Gastroesophageal sphincter (tissue), 3 donors: ENCODE measurements around the gene COLEC11.

ENCODE experiments used
- EP300 ChIP-seq: sonication (generic); formaldehyde crosslinking; IDR thresholded peaks from one replicate; pipeline ENCODE4 v1.6.1; 2017; ENCODE audit warnings: antibody characterized with exemption, mild to moderate bottlenecking
- TF ChIP-seq, protein P1 (sequence below), 4 experiments: fragments of 200-600 bp in 2 of 4; fragments of 450-650 bp in 2 of 4; sonication (generic) in 1 of 4; IDR thresholded peaks; one replicate each; pipeline ENCODE4 v1.5.1; 2017 to 2019; ENCODE audit warnings: antibody characterized with exemption in 4 of 4, mild to moderate bottlenecking in 2 of 4, moderate library complexity in 2 of 4

GRCh38 chr2:3601561-3602271, 6.8 kb downstream of the COLEC11 start:
- TF ChIP-seq, protein P1, sequence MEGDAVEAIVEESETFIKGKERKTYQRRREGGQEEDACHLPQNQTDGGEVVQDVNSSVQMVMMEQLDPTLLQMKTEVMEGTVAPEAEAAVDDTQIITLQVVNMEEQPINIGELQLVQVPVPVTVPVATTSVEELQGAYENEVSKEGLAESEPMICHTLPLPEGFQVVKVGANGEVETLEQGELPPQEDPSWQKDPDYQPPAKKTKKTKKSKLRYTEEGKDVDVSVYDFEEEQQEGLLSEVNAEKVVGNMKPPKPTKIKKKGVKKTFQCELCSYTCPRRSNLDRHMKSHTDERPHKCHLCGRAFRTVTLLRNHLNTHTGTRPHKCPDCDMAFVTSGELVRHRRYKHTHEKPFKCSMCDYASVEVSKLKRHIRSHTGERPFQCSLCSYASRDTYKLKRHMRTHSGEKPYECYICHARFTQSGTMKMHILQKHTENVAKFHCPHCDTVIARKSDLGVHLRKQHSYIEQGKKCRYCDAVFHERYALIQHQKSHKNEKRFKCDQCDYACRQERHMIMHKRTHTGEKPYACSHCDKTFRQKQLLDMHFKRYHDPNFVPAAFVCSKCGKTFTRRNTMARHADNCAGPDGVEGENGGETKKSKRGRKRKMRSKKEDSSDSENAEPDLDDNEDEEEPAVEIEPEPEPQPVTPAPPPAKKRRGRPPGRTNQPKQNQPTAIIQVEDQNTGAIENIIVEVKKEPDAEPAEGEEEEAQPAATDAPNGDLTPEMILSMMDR (IDR thresholded peaks at IDR 0.05), result no peak
- TF ChIP-seq EP300, result no peak
